Measurements from ENCODE around the gene TMEFF1.

Gene TMEFF1

GRCh38 chr9:100452894-100453293 lies 20.1 kb upstream of the TMEFF1 start:
- TF ChIP-seq ZFX (IDR thresholded peaks at IDR 0.05): no peak
- TF ChIP-seq, protein P1, sequence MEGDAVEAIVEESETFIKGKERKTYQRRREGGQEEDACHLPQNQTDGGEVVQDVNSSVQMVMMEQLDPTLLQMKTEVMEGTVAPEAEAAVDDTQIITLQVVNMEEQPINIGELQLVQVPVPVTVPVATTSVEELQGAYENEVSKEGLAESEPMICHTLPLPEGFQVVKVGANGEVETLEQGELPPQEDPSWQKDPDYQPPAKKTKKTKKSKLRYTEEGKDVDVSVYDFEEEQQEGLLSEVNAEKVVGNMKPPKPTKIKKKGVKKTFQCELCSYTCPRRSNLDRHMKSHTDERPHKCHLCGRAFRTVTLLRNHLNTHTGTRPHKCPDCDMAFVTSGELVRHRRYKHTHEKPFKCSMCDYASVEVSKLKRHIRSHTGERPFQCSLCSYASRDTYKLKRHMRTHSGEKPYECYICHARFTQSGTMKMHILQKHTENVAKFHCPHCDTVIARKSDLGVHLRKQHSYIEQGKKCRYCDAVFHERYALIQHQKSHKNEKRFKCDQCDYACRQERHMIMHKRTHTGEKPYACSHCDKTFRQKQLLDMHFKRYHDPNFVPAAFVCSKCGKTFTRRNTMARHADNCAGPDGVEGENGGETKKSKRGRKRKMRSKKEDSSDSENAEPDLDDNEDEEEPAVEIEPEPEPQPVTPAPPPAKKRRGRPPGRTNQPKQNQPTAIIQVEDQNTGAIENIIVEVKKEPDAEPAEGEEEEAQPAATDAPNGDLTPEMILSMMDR (conservative IDR thresholded peaks at IDR 0.05): no peak
- H3K27ac ChIP-seq: no peak overlapping the region

GRCh38 chr9:100455470-100455869 lies 17.5 kb upstream of the TMEFF1 start:
- no peak overlapping the region for H3K27ac ChIP-seq
- TF ChIP-seq ZFX (IDR thresholded peaks at IDR 0.05): no peak
- TF ChIP-seq, protein P1 (conservative IDR thresholded peaks at IDR 0.05): no peak

GRCh38 chr9:100457517-100457916 lies 15.4 kb upstream of the TMEFF1 start:
- TF ChIP-seq ZFX (IDR thresholded peaks at IDR 0.05): no peak
- TF ChIP-seq, protein P1 (conservative IDR thresholded peaks at IDR 0.05): no peak
- H3K27ac ChIP-seq: no peak overlapping the region

GRCh38 chr9:100459963-100460362 lies 13.0 kb upstream of the TMEFF1 start:
- no peak overlapping the region for H3K27ac ChIP-seq
- no peak for TF ChIP-seq ZFX (IDR thresholded peaks at IDR 0.05)
- TF ChIP-seq, protein P1 (conservative IDR thresholded peaks at IDR 0.05): no peak

GRCh38 chr9:100465274-100465673 lies 7.7 kb upstream of the TMEFF1 start:
- H3K27ac ChIP-seq: no peak overlapping the region
- TF ChIP-seq, protein P1 (conservative IDR thresholded peaks at IDR 0.05): no peak
- no peak for TF ChIP-seq ZFX (IDR thresholded peaks at IDR 0.05)

GRCh38 chr9:100465761-100466160 lies 7.2 kb upstream of the TMEFF1 start:
- TF ChIP-seq, protein P1 (conservative IDR thresholded peaks at IDR 0.05): no peak
- TF ChIP-seq ZFX (IDR thresholded peaks at IDR 0.05): no peak
- no peak overlapping the region for H3K27ac ChIP-seq

DNA sequence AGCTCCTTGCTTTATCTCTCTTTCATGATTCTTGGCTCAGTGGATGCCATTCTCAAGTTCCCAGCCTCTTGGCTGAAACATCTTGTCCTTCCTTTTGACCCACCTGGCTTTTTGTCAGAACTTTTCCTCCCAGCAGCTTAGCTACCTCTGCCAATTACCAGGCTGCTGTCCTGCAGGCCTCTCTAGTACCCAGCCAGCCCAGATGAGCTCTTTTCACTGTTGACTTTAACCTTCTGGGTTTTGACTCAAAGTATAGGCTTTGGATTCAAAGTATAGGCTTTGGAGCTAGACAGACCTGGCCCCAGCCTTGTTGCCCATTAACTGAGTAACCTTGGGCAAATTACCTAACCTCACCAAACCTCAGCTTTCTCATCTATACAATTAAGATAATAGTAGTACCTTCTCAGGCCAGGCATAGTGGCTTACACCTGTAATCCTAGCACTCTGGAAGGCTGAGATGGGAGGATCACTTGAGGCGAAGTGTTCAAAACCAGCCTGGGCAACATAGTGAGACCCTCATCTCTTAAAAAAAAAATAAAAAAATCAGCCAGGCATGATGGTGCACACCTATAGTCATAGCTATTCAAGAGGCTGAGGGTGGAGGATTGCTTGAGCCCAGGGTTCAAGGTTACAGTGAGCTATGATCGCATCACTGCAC lies 6.6 kb upstream of the TMEFF1 start:
- H3K27ac ChIP-seq: no peak overlapping the region; the same call in 1 of the 2 replicates
- TF ChIP-seq, protein P1 (conservative IDR thresholded peaks at IDR 0.05): no peak
- no peak for TF ChIP-seq ZFX (IDR thresholded peaks at IDR 0.05)

All from C4-2B (cell line).